Glutamatergic neuron (in vitro differentiated cells): Measurements from ENCODE around the gene APOBEC3H. TPM values are rescaled to one million over a fixed set of nuclear protein-coding genes. Genes with fewer than 3 reads are reported as not detected.
A peak's percentile ranks its signal among the peaks of the same experiment; 100 is the strongest.

Experiments
- DNase-seq: peaks from one replicate; pipeline ENCODE4 v3.0.0; 2022
- H3K27ac Mint-ChIP-seq: one replicate; pipeline ENCODE4 v1.8.0; 2020; ENCODE audit warnings: mild to moderate bottlenecking, mixed read lengths, inconsistent platforms; ENCODE audit not compliant: unreplicated experiment
- H3K27me3 Mint-ChIP-seq: one replicate; pipeline ENCODE4 v1.8.0; 2020; ENCODE audit warnings: mild to moderate bottlenecking, moderate library complexity, mixed read lengths, inconsistent platforms; ENCODE audit not compliant: unreplicated experiment
- H3K36me3 Mint-ChIP-seq: one replicate; pipeline ENCODE4 v1.8.0; 2020; ENCODE audit warnings: mild to moderate bottlenecking, mixed read lengths, inconsistent platforms; ENCODE audit not compliant: unreplicated experiment
- H3K4me1 Mint-ChIP-seq: one replicate; pipeline ENCODE4 v1.8.0; 2020; ENCODE audit warnings: mild to moderate bottlenecking, low read depth, mixed read lengths, inconsistent platforms; ENCODE audit not compliant: unreplicated experiment
- H3K4me3 Mint-ChIP-seq: one replicate; pipeline ENCODE4 v1.8.0; 2020; ENCODE audit warnings: mild to moderate bottlenecking, mixed read lengths, inconsistent platforms; ENCODE audit not compliant: unreplicated experiment
- H3K9me3 Mint-ChIP-seq: one replicate; pipeline ENCODE4 v1.8.0; 2020; ENCODE audit warnings: mild to moderate bottlenecking, moderate library complexity, mixed read lengths, inconsistent platforms; ENCODE audit not compliant: unreplicated experiment
- total RNA-seq: library from RNA; stranded (reverse); fragmentation: NEBNext Ultra II Directional; extraction: Animal tissue kit (Norgen Biotek cat#: 25700); gene quantifications from one replicate; pipeline ENCODE4 v1.2.1, GENCODE V29; 2021; ENCODE audit not compliant: unreplicated experiment
- TF ChIP-seq, protein P1 (sequence below): fragments of 200-600 bp; sonication (generic); IDR thresholded peaks from one replicate; pipeline ENCODE4 v1.5.0; 2021; ENCODE audit not compliant: partially characterized antibody, unreplicated experiment

Gene APOBEC3H
- total RNA-seq, 1 donor from 2014 or later: not detected

DNA sequence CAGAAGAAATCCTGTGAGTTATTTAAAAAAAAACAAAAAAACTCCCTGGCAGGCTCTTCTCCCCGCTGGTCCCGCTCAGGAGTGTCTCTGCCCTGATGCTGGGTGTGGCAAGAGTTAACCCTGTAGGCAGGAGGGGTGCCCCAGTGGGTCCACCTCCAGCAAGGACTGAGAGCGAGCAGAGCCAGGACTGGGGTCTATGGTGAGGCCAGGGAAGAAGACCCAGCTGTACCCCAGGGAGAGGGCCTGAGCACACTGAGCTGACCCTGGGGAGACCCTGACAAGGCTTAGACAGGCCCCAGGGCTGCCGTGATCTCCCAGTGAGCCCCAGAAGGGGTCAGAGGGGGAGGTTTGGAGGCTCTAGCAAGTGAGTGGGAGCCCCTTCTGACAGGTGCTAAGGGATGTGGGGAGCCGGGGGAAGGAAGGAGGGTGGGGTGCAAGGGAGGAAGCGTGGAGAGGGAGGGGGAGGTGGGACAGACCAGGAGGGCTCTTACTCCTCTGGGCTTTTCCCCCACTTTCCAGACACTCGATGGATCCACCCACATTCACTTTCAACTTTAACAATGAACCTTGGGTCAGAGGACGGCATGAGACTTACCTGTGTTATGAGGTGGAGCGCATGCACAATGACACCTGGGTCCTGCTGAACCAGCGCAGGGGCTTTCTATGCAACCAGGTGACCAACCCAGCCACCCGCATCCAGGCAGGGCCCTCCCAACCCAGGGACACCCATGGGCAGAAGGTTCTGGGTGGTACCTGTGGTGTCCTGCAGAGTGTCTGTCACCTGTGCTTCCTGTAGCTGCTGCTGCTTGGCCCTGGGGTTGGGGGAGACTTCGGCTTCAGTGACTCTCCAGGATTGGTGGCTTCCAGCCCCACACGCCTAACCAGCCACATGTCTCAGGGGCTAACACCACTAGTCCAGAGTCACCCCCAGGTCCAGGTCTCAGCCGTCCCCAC is 13.6 kb upstream of the APOBEC3H start:
- Mint-ChIP-seq H3K27ac (no peak overlapping the region), H3K27me3 (peaks cover 11% of the 10 kb centered on the region), H3K4me3 (no peak overlapping the region), H3K4me1 (peaks cover 7% of the 10 kb centered on the region), H3K36me3 (no peaks in the 10 kb centered on the region), H3K9me3 (no peaks in the 10 kb centered on the region)
- TF ChIP-seq, protein P1, sequence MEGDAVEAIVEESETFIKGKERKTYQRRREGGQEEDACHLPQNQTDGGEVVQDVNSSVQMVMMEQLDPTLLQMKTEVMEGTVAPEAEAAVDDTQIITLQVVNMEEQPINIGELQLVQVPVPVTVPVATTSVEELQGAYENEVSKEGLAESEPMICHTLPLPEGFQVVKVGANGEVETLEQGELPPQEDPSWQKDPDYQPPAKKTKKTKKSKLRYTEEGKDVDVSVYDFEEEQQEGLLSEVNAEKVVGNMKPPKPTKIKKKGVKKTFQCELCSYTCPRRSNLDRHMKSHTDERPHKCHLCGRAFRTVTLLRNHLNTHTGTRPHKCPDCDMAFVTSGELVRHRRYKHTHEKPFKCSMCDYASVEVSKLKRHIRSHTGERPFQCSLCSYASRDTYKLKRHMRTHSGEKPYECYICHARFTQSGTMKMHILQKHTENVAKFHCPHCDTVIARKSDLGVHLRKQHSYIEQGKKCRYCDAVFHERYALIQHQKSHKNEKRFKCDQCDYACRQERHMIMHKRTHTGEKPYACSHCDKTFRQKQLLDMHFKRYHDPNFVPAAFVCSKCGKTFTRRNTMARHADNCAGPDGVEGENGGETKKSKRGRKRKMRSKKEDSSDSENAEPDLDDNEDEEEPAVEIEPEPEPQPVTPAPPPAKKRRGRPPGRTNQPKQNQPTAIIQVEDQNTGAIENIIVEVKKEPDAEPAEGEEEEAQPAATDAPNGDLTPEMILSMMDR: no peak
- no peak for DNase-seq

DNA sequence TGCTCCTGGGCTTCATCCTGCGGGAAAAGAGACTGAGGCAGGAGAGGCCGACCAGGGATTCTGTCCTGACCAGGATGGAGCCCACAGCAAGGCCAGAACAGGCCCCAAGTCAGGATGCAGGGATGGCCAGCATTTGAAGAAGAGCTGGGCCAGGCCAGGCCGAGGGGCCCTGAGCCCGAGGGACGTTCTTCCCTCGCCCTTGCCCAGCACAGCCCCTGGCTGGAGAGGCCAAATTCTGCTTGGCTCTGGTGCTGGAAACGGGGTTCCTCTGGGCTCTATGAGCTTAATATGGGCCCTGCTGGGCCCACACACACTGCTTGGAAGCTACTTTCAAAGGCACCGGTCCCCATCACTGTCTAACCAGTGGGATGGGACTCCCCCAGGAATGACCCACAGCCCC is 12.4 kb upstream of the APOBEC3H start:
- Mint-ChIP-seq H3K27ac (no peak overlapping the region), H3K4me3 (no peak overlapping the region), H3K4me1 (peaks cover 7% of the 10 kb centered on the region), H3K36me3 (no peaks in the 10 kb centered on the region), H3K27me3 (peaks cover 12% of the 10 kb centered on the region), H3K9me3 (no peaks in the 10 kb centered on the region)
- DNase-seq: no peak
- TF ChIP-seq, protein P1: no peak

DNA sequence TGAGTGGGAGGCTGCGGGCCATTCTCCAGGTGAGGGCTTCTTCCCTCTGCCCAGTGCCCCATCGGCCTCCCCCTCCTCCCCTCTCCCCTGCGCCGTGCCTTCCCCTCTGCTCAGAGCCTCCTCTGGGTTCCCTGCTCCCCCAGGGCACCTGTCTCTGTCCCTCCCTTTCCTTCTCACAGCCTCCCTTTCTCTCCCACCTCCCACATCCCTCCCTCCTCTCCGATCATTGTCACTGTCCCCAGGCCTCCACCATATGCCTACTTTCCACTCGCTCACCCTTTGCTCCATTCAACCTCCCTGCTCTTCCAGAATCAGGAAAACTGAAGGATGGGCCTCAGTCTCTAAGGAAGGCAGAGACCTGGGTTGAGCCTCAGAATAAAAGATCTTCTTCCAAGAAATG is 9.9 kb upstream of the APOBEC3H start:
- Mint-ChIP-seq H3K27ac (no peak overlapping the region), H3K4me1 (peaks cover 7% of the 10 kb centered on the region), H3K9me3 (peaks cover under 1% of the 10 kb centered on the region), H3K4me3 (no peak overlapping the region), H3K36me3 (no peaks in the 10 kb centered on the region), H3K27me3 (peaks cover 6% of the 10 kb centered on the region)
- TF ChIP-seq, protein P1: no peak
- DNase-seq: no peak

DNA sequence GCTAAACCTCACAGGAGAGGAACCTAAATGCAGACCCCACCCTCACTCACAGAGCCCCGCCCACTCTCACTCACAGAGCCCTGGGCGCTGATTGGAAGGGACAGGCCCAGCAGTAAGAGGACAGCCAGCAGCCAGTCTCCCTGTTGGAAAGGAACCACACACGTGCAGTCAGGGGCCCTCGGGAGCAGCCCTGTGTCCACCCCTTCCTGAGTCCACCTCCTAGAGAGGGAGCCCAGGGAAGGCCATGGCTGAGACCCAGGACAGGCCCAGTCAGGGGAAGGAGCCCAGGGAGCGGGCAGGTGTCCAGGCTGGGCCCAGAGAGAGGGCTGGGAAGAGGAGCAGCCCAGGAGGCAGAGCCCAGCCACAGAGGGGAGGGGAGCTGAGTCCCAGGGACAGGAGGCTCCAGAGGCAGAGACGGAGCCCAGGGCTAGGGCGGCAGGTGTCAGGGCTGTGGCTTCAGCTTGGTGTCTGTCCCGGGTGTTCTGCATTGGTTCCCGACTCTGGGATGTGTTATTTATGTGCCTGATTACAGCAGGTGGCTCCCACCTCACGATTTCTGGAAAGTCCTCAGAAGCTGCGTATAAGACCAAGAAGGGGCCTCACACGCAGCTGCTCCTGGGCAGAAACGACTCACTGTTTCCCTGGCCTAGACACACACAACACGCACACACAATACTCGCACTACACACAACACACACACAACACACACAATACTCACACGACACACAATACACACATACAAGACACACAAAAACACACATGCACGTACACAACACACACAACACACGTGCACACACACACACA is 9.0 kb upstream of the APOBEC3H start:
- Mint-ChIP-seq H3K27me3 (peaks cover 8% of the 10 kb centered on the region), H3K36me3 (no peaks in the 10 kb centered on the region), H3K4me1 (peaks cover 7% of the 10 kb centered on the region), H3K4me3 (no peak overlapping the region), H3K9me3 (peaks cover 1% of the 10 kb centered on the region), H3K27ac (peak overlapping the region; percentile 64)
- TF ChIP-seq, protein P1: no peak
- DNase-seq: peak; percentile 60

DNA sequence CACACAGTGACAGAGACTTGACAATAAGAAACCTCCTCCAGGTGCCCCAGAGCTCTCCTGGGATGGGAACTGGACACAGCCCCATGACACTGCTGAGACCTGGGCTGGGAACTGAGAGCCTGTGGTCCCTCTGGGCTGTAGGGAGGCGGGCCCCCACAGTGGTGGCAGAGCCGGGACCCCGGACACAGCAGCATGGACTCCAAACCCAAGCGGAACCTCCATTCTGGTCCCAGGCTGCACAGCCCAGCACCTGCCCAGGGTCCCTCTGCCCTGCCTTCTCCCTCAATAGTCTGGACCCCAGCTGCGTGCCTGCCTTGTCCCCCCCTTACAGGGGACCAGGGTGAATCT is 8.4 kb upstream of the APOBEC3H start:
- no peak overlapping the region for H3K4me3 Mint-ChIP-seq
- H3K36me3 Mint-ChIP-seq: no peaks in the 10 kb centered on the region
- peaks cover 1% of the 10 kb centered on the region for H3K9me3 Mint-ChIP-seq
- TF ChIP-seq, protein P1: no peak
- H3K27me3 Mint-ChIP-seq: peaks cover 8% of the 10 kb centered on the region
- no peak overlapping the region for H3K27ac Mint-ChIP-seq
- H3K4me1 Mint-ChIP-seq: peaks cover 7% of the 10 kb centered on the region
- no peak for DNase-seq
